ENCODE measurements around the gene CLSTN2. TPM values are rescaled to one million over a fixed set of nuclear protein-coding genes. Genes with fewer than 3 reads are reported as not detected.

The CLSTN2 gene
- polyA plus RNA-seq, 2 donors: 0.20 TPM

DNA sequence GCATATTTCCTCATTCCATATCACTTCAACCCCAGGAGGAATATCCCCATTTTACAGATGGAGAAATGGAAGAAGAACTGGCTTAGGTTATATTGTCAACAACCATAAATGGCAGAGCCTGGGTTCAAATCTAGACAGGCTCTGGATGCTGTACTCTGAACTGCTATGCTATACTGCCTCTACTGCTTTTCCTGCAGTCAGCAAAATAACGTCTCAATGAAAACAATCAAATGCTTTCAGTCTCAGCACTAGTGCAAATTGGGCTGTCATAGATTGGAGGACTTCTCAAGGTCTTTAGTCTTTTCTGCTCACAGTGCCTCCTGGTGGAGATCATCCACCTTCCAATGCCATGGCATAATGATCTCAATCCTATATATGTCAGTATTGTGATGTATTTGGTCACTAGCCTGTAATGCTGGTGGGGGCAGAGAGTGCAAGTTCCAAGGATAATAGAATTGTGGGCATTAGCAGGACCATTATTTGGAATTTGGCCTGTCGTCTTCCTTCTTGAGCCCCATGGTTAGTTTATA lies 285.0 kb downstream of the CLSTN2 start:
- Histone ChIP-seq H3K4me1 (ENCODE audit: control insufficient read depth in 2 of 2, insufficient read depth in 2 of 2, low read length in 1 of 2) (no peaks in the 10 kb centered on the region), H3K4me3 (ENCODE audit: low read depth in 1 of 2, low read length in 2 of 2) (no peak overlapping the region), H3K27ac (ENCODE audit: low read depth in 2 of 2, low read length in 1 of 2) (no peak overlapping the region), H3K36me3 (ENCODE audit: control insufficient read depth in 2 of 2, insufficient read depth in 2 of 2, low read length in 1 of 2) (no peaks in the 10 kb centered on the region), H3K9me3 (ENCODE audit: control insufficient read depth in 2 of 2, insufficient read depth in 1 of 2, low read depth in 1 of 2, low read length in 1 of 2) (no peaks in the 10 kb centered on the region), H3K27me3 (ENCODE audit: control insufficient read depth in 1 of 2, insufficient read depth in 2 of 2, low read length in 2 of 2) (no peaks in the 10 kb centered on the region)
- 73 to 79% methylated on average over 2 of the region's 2 CpGs for WGBS, 2 donors

DNA sequence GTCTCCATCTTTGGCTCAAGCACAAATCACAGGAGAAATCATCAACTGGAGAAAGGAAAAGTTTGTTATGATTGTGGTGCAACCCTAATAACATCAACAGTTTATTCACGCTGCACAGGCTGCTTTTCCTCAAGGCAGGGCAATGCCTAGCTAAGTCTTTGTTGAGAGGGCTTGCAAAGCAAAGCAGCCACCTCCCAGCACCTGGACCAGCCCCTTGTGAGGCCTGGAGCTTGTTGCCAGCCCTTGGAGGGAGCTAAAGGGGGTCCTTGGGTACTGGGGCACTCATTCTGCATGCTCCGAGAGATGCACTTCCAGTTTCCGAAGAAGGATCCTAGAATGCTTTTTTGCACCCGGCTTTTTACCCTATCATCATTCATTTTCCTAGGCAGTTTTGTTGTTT lies 288.2 kb downstream of the CLSTN2 start:
- Histone ChIP-seq H3K27me3 (ENCODE audit: control insufficient read depth in 1 of 2, insufficient read depth in 2 of 2, low read length in 2 of 2) (no peaks in the 10 kb centered on the region), H3K36me3 (ENCODE audit: control insufficient read depth in 2 of 2, insufficient read depth in 2 of 2, low read length in 1 of 2) (no peaks in the 10 kb centered on the region), H3K9me3 (ENCODE audit: control insufficient read depth in 2 of 2, insufficient read depth in 1 of 2, low read depth in 1 of 2, low read length in 1 of 2) (no peaks in the 10 kb centered on the region), H3K4me3 (ENCODE audit: low read depth in 1 of 2, low read length in 2 of 2) (no peak overlapping the region), H3K27ac (ENCODE audit: low read depth in 2 of 2, low read length in 1 of 2) (no peak overlapping the region), H3K4me1 (ENCODE audit: control insufficient read depth in 2 of 2, insufficient read depth in 2 of 2, low read length in 1 of 2) (no peaks in the 10 kb centered on the region)
- 81 to 84% methylated on average over 4 of the region's 4 CpGs for WGBS, 2 donors

GRCh38 chr3:140223631-140224030 lies 288.6 kb downstream of the CLSTN2 start:
- no peaks in the 10 kb centered on the region for H3K36me3 ChIP-seq (ENCODE audit: control insufficient read depth in 2 of 2, insufficient read depth in 2 of 2, low read length in 1 of 2)
- no peaks in the 10 kb centered on the region for H3K4me1 ChIP-seq (ENCODE audit: control insufficient read depth in 2 of 2, insufficient read depth in 2 of 2, low read length in 1 of 2)
- no peaks in the 10 kb centered on the region for H3K27me3 ChIP-seq (ENCODE audit: control insufficient read depth in 1 of 2, insufficient read depth in 2 of 2, low read length in 2 of 2)
- no peak overlapping the region for H3K27ac ChIP-seq (ENCODE audit: low read depth in 2 of 2, low read length in 1 of 2)
- 52 to 55% methylated on average over 2 of the region's 2 CpGs for whole genome bisulfite sequencing, 2 donors
- H3K4me3 ChIP-seq (ENCODE audit: low read depth in 1 of 2, low read length in 2 of 2): no peak overlapping the region
- H3K9me3 ChIP-seq (ENCODE audit: control insufficient read depth in 2 of 2, insufficient read depth in 1 of 2, low read depth in 1 of 2, low read length in 1 of 2): no peaks in the 10 kb centered on the region

- H3K9me3 ChIP-seq (ENCODE audit: control insufficient read depth in 2 of 2, insufficient read depth in 1 of 2, low read depth in 1 of 2, low read length in 1 of 2): peaks cover 0 to 2% of the 10 kb centered on the region in 2 donors
- no peak overlapping the region for H3K4me3 ChIP-seq (ENCODE audit: low read depth in 1 of 2, low read length in 2 of 2)
- no peaks in the 10 kb centered on the region for H3K4me1 ChIP-seq (ENCODE audit: control insufficient read depth in 2 of 2, insufficient read depth in 2 of 2, low read length in 1 of 2)
- H3K27me3 ChIP-seq (ENCODE audit: control insufficient read depth in 1 of 2, insufficient read depth in 2 of 2, low read length in 2 of 2): no peaks in the 10 kb centered on the region
- no peak overlapping the region for H3K27ac ChIP-seq (ENCODE audit: low read depth in 2 of 2, low read length in 1 of 2)
- 81 to 88% methylated on average over 1 of the region's 1 CpG for WGBS, 2 donors
- no peaks in the 10 kb centered on the region for H3K36me3 ChIP-seq (ENCODE audit: control insufficient read depth in 2 of 2, insufficient read depth in 2 of 2, low read length in 1 of 2)
These were observed 289.3 kb downstream of the CLSTN2 start for GRCh38 chr3:140224307-140224706.

GRCh38 chr3:140225996-140226395 lies 291.0 kb downstream of the CLSTN2 start:
- Histone ChIP-seq H3K9me3 (ENCODE audit: control insufficient read depth in 2 of 2, insufficient read depth in 1 of 2, low read depth in 1 of 2, low read length in 1 of 2) (peaks cover 0 to 2% of the 10 kb centered on the region in 2 donors), H3K4me1 (ENCODE audit: control insufficient read depth in 2 of 2, insufficient read depth in 2 of 2, low read length in 1 of 2) (no peaks in the 10 kb centered on the region), H3K4me3 (ENCODE audit: low read depth in 1 of 2, low read length in 2 of 2) (no peak overlapping the region), H3K27ac (ENCODE audit: low read depth in 2 of 2, low read length in 1 of 2) (no peak overlapping the region), H3K27me3 (ENCODE audit: control insufficient read depth in 1 of 2, insufficient read depth in 2 of 2, low read length in 2 of 2) (no peaks in the 10 kb centered on the region), H3K36me3 (ENCODE audit: control insufficient read depth in 2 of 2, insufficient read depth in 2 of 2, low read length in 1 of 2) (no peaks in the 10 kb centered on the region)

DNA sequence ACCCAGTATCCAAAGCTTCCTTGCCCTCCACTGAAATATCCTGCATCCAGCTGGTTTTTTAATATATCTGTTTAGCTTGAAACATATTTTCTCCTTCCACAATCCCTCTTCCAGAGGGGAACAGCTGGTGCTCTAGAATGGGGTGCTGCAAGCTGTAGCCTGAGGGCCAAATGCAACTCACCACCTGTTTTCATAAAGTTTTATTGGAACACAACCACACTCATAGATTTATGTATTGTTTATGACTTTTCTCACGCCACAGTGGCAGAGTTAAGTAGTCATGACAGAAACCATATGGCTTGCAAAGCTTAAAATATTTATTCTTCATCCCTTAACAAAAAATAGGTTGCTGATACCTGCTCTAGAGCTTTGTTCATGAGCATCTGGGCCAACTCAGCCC lies 298.7 kb downstream of the CLSTN2 start:
- Histone ChIP-seq H3K27me3 (ENCODE audit: control insufficient read depth in 1 of 2, insufficient read depth in 2 of 2, low read length in 2 of 2) (no peaks in the 10 kb centered on the region), H3K36me3 (ENCODE audit: control insufficient read depth in 2 of 2, insufficient read depth in 2 of 2, low read length in 1 of 2) (no peaks in the 10 kb centered on the region), H3K4me1 (ENCODE audit: control insufficient read depth in 2 of 2, insufficient read depth in 2 of 2, low read length in 1 of 2) (no peaks in the 10 kb centered on the region), H3K27ac (ENCODE audit: low read depth in 2 of 2, low read length in 1 of 2) (no peak overlapping the region), H3K9me3 (ENCODE audit: control insufficient read depth in 2 of 2, insufficient read depth in 1 of 2, low read depth in 1 of 2, low read length in 1 of 2) (peaks cover 0 to 2% of the 10 kb centered on the region in 2 donors), H3K4me3 (ENCODE audit: low read depth in 1 of 2, low read length in 2 of 2) (no peak overlapping the region)
- WGBS, 2 donors: 65 to 67% methylated on average over 1 of the region's 1 CpG

GRCh38 chr3:140234256-140234655 lies 299.3 kb downstream of the CLSTN2 start:
- Histone ChIP-seq H3K4me3 (ENCODE audit: low read depth in 1 of 2, low read length in 2 of 2) (no peak overlapping the region), H3K27ac (ENCODE audit: low read depth in 2 of 2, low read length in 1 of 2) (no peak overlapping the region), H3K4me1 (ENCODE audit: control insufficient read depth in 2 of 2, insufficient read depth in 2 of 2, low read length in 1 of 2) (no peaks in the 10 kb centered on the region), H3K27me3 (ENCODE audit: control insufficient read depth in 1 of 2, insufficient read depth in 2 of 2, low read length in 2 of 2) (no peaks in the 10 kb centered on the region), H3K9me3 (ENCODE audit: control insufficient read depth in 2 of 2, insufficient read depth in 1 of 2, low read depth in 1 of 2, low read length in 1 of 2) (no peaks in the 10 kb centered on the region), H3K36me3 (ENCODE audit: control insufficient read depth in 2 of 2, insufficient read depth in 2 of 2, low read length in 1 of 2) (no peaks in the 10 kb centered on the region)
- WGBS, 2 donors: 83 to 84% methylated on average over 4 of the region's 4 CpGs

- Histone ChIP-seq H3K4me1 (ENCODE audit: control insufficient read depth in 2 of 2, insufficient read depth in 2 of 2, low read length in 1 of 2) (no peaks in the 10 kb centered on the region), H3K27ac (ENCODE audit: low read depth in 2 of 2, low read length in 1 of 2) (no peak overlapping the region), H3K36me3 (ENCODE audit: control insufficient read depth in 2 of 2, insufficient read depth in 2 of 2, low read length in 1 of 2) (no peaks in the 10 kb centered on the region), H3K9me3 (ENCODE audit: control insufficient read depth in 2 of 2, insufficient read depth in 1 of 2, low read depth in 1 of 2, low read length in 1 of 2) (no peaks in the 10 kb centered on the region), H3K27me3 (ENCODE audit: control insufficient read depth in 1 of 2, insufficient read depth in 2 of 2, low read length in 2 of 2) (no peaks in the 10 kb centered on the region), H3K4me3 (ENCODE audit: low read depth in 1 of 2, low read length in 2 of 2) (no peak overlapping the region)
- WGBS, 2 donors: 82 to 83% methylated on average over 5 of the region's 5 CpGs
These were observed 302.0 kb downstream of the CLSTN2 start for GRCh38 chr3:140236836-140237501.

DNA sequence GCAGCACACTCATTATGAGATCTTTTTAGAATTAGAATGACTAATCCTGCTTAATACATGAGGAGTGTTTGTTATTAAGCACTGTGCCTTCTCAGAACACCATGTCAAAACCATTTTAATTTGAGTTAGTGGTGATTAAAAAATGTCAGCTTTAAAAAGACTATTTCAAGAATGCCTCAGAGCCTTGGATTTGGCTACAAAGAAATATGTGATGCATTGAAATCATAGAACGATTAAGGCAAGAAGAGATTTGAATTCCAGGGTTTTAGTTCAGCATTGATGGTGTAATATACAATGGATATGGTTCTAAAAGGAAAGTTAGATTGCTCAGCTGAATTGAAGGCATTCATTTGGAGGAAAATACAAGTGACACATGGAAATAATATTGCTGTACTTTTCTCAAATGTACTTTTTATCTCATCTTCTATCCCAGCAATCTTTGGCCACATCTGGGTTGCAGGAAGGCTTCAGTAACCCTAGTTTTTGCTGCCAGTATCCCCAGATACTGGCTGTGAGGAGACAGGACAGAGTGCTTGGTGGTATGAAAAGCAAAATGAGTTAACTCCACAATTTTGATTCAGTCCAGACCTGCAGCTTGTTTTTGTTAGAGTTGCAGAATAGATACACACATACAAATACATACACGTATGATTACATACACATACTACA lies 303.8 kb downstream of the CLSTN2 start:
- 52 to 58% methylated on average over 2 of the region's 2 CpGs for WGBS, 2 donors

GRCh38 chr3:140242818-140243276 lies 307.9 kb downstream of the CLSTN2 start:
- H3K4me3 ChIP-seq (ENCODE audit: low read depth in 1 of 2, low read length in 2 of 2): no peak overlapping the region
- no peaks in the 10 kb centered on the region for H3K27me3 ChIP-seq (ENCODE audit: control insufficient read depth in 1 of 2, insufficient read depth in 2 of 2, low read length in 2 of 2)
- no peak overlapping the region for H3K27ac ChIP-seq (ENCODE audit: low read depth in 2 of 2, low read length in 1 of 2)
- no peaks in the 10 kb centered on the region for H3K36me3 ChIP-seq (ENCODE audit: control insufficient read depth in 2 of 2, insufficient read depth in 2 of 2, low read length in 1 of 2)
- H3K9me3 ChIP-seq (ENCODE audit: control insufficient read depth in 2 of 2, insufficient read depth in 1 of 2, low read depth in 1 of 2, low read length in 1 of 2): no peaks in the 10 kb centered on the region
- WGBS, 2 donors: 67 to 73% methylated on average over 5 of the region's 5 CpGs
- H3K4me1 ChIP-seq (ENCODE audit: control insufficient read depth in 2 of 2, insufficient read depth in 2 of 2, low read length in 1 of 2): peaks cover 0 to 3% of the 10 kb centered on the region in 2 donors

More for the DNA sequence above, 303.8 kb downstream of the CLSTN2 start:
- H3K9me3 ChIP-seq (ENCODE audit: control insufficient read depth in 2 of 2, insufficient read depth in 1 of 2, low read depth in 1 of 2, low read length in 1 of 2): no peaks in the 10 kb centered on the region
- no peaks in the 10 kb centered on the region for H3K27me3 ChIP-seq (ENCODE audit: control insufficient read depth in 1 of 2, insufficient read depth in 2 of 2, low read length in 2 of 2)
- no peak overlapping the region for H3K27ac ChIP-seq (ENCODE audit: low read depth in 2 of 2, low read length in 1 of 2)
- H3K4me1 ChIP-seq (ENCODE audit: control insufficient read depth in 2 of 2, insufficient read depth in 2 of 2, low read length in 1 of 2): no peaks in the 10 kb centered on the region
- no peak overlapping the region for H3K4me3 ChIP-seq (ENCODE audit: low read depth in 1 of 2, low read length in 2 of 2)
- no peaks in the 10 kb centered on the region for H3K36me3 ChIP-seq (ENCODE audit: control insufficient read depth in 2 of 2, insufficient read depth in 2 of 2, low read length in 1 of 2)

All from esophagus (tissue), 2 donors.